ENCODE data around the gene ADCY10.

Gene ADCY10

GRCh38 chr1:167825419-167826079 is 88.4 kb downstream of the ADCY10 start:
- no peak for DNase-seq (ENCODE audit: extremely low read depth, low read depth)
- TF ChIP-seq CTCF (IDR thresholded peaks at IDR 0.05; ENCODE audit: low read depth, low read length): no peak

DNA sequence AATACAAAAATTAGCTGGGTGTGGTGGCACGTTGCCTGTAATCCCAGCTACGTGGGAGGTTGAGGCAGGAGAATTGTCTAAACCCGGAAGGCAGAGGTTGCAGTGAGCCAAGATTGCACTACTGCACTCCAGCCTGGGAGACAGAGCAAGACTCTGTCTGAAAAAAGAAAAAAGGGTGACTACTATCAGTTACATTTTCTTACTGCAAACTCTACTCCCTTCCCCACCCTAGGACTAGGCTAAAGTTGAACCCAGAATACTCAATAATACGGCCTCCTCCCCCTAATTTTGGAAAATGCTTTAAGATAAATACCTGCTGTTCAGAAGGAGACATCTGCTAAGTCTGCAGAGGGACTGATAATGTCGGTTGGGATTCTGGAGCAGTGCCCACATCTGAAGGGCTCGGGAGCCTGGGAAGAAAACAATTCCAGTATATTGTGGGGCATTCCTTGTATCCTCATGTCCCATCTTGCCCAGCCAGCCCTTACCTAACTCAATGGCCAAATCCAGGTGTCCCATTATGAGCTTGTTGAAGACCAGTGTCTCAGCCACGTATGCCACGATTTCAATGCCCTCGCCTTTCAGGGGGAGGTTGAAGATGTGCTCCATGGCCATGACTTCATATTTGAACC is 89.7 kb downstream of the ADCY10 start:
- no peak for TF ChIP-seq CTCF (IDR thresholded peaks at IDR 0.05; ENCODE audit: low read depth, low read length)

DNA sequence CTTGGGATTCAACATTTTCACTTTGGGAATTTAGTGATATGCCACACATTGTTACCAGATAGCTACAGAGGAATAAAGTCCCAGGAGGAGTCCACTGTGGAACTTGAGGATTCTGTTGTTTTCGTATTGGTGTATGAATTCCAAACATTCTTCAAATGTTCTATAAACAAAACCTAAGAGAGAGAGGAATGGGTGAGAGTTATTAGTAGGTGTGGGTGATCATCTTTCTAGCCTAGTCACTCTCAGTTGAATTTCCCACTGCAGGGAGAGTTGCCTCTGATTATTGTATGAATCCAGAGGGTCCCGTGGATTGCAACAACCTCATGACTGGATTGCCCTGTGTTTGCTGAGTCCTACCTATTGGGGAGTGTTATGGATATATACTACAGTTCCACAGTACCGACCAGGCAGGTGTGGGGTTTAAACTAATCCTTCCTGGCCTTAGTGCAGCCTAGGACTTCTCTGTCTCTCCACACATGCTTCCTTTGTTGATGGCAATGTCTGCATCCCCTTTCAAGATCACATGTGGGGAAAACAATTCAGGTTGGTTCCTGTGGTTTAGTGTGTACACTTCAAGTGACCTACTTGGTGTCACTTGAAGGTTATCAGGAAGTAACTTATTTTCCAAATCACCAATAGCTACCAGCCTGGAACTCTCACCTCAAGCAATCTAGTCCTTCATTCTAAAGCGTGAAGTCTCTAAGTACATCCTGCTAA is 91.8 kb downstream of the ADCY10 start:
- no peak for TF ChIP-seq CTCF (IDR thresholded peaks at IDR 0.05; ENCODE audit: low read depth, low read length)
- no peak for DNase-seq (ENCODE audit: extremely low read depth, low read depth)

More for the DNA sequence above, 89.7 kb downstream of the ADCY10 start:
- no peak for DNase-seq (ENCODE audit: extremely low read depth, low read depth)

GRCh38 chr1:167821356-167821685 is 92.6 kb downstream of the ADCY10 start:
- DNase-seq (ENCODE audit: extremely low read depth, low read depth): no peak

DNA sequence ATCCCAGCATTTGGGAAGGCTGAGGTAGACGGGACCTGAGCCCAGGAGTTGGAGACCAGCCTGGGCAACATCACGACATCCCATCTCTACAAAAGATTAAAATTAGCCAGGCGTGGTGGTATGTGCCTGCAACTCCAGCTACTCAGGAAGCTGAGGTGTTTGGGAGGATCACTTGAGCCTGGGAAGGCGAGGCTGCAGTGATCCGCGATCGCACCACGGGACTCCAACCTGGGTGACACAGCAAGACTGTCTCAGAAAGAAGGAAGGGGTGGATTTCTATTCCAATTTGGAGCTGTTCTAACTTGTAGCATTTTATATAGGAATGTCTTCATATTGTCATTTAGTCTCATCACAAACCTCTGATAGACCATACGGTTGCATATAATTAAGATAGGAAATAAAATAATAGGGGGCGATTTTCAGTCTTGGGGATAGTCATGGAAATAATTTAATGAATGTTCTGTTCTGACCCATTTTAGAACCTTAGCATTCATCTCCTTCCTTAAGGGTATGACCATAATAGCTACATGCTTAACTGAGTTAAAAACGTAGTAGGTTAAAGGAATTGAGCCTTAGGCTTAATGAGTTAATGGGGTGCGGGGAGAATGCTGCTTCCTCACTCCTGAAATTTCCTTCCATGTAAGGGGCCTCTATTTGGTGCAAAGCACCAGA is 93.1 kb downstream of the ADCY10 start:
- TF ChIP-seq CTCF (IDR thresholded peaks at IDR 0.05; ENCODE audit: low read depth, low read length): no peak
- no peak for DNase-seq (ENCODE audit: extremely low read depth, low read depth)

More at GRCh38 chr1:167821356-167821685, 92.6 kb downstream of the ADCY10 start:
- no peak for TF ChIP-seq CTCF (IDR thresholded peaks at IDR 0.05; ENCODE audit: low read depth, low read length)

GRCh38 chr1:167819849-167820683 is 93.9 kb downstream of the ADCY10 start:
- peak; percentile 67 for DNase-seq (ENCODE audit: extremely low read depth, low read depth)

More at GRCh38 chr1:167819849-167820683, 93.9 kb downstream of the ADCY10 start:
- no peak for TF ChIP-seq CTCF (IDR thresholded peaks at IDR 0.05; ENCODE audit: low read depth, low read length)
